Naive B cell (primary cell): ENCODE measurements around the gene SH2D7. TPM values are rescaled to one million over a fixed set of nuclear protein-coding genes. Genes with fewer than 3 reads are reported as not detected.
A peak's percentile ranks its signal among the peaks of the same experiment; 100 is the strongest.

Experiments
- ATAC-seq, 2 donors: fragments of 150-1000 bp; cut with Tn5 transposase; 2 replicates each; pipeline ENCODE4 v1.10.0; 2021; ENCODE audit warnings: low read depth in 2 of 2, mild to moderate bottlenecking in 2 of 2, moderate library complexity in 2 of 2
- DNase-seq: peaks from one replicate; pipeline ENCODE4 v3.0.0; 2022
- H3K27ac Mint-ChIP-seq, 6 donors: one replicate each; pipeline ENCODE4 v1.8.0; 2020 to 2022; ENCODE audit warnings: mild to moderate bottlenecking in 6 of 6, mixed read lengths in 6 of 6, moderate library complexity in 5 of 6, inconsistent platforms in 2 of 6
- H3K27me3 Mint-ChIP-seq, 3 donors: one replicate each; pipeline ENCODE4 v1.8.0; 2021 to 2022; ENCODE audit warnings: mixed read lengths in 3 of 3, mild to moderate bottlenecking in 1 of 3
- H3K36me3 Mint-ChIP-seq, 2 donors: one replicate each; pipeline ENCODE4 v1.8.0; 2020 to 2022; ENCODE audit warnings: mixed read lengths in 2 of 2, inconsistent platforms in 1 of 2, mild to moderate bottlenecking in 1 of 2
- H3K4me1 Mint-ChIP-seq, 3 donors: one replicate each; pipeline ENCODE4 v1.8.0; 2020 to 2022; ENCODE audit warnings: mixed read lengths in 3 of 3, inconsistent platforms in 1 of 3, mild to moderate bottlenecking in 1 of 3, moderate library complexity in 1 of 3
- H3K4me3 Mint-ChIP-seq, 8 donors: one replicate each; pipeline ENCODE4 v1.8.0; 2020 to 2022; ENCODE audit warnings: mild to moderate bottlenecking in 8 of 8, mixed read lengths in 8 of 8, moderate library complexity in 8 of 8, inconsistent platforms in 2 of 8
- H3K9me3 Mint-ChIP-seq, 7 donors: one replicate each; pipeline ENCODE4 v1.8.0; 2020 to 2022; ENCODE audit warnings: mixed read lengths in 7 of 7, mild to moderate bottlenecking in 5 of 7, inconsistent platforms in 2 of 7, moderate library complexity in 1 of 7
- polyA plus RNA-seq, 6 donors: library from polyadenylated mRNA; unstranded; fragments of 300-500 nt; fragmentation: Illumina TruSeq; gene quantifications; one replicate each; pipeline ENCODE4 v1.2.3, GENCODE V29; 2021; ENCODE audit warnings: low read depth in 6 of 6

The SH2D7 gene
- polyA plus RNA-seq, 6 donors from 2014 or later = not detected

- ATAC-seq = peak; percentile 98
- no peak overlapping the region for H3K4me3 Mint-ChIP-seq
- no peaks in the 10 kb centered on the region for H3K36me3 Mint-ChIP-seq
- no peaks in the 10 kb centered on the region for H3K27me3 Mint-ChIP-seq
- no peaks in the 10 kb centered on the region for H3K9me3 Mint-ChIP-seq
- peaks cover 9 to 16% (median 13%) of the 10 kb centered on the region in 3 donors for H3K4me1 Mint-ChIP-seq
- DNase-seq = peak; percentile 25
- H3K27ac Mint-ChIP-seq = peak overlapping the region in 4 of 6 donors; percentile 16 to 67 (median 42)
These were observed 4.2 kb upstream of the SH2D7 start for GRCh38 chr15:78087951-78088772.

DNA sequence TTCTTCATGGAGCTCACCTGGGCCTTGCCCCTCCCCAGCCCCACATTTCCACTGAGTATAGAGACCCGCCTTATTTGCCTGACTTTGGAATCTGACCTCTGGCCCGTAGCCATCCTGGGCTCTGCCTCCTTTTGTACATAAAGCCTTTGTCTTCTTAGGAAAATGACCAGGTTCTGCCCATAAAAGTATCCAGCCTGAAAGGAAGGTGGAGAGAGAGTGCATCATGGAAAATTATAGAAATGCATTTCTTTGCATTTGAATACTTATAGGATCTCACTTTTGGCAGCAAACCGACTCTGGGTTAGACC lies 3.6 kb upstream of the SH2D7 start:
- Mint-ChIP-seq H3K27ac (peak overlapping the region in 1 of 6 donors; percentile 67), H3K9me3 (no peaks in the 10 kb centered on the region), H3K27me3 (no peaks in the 10 kb centered on the region), H3K36me3 (no peaks in the 10 kb centered on the region), H3K4me3 (no peak overlapping the region), H3K4me1 (peaks cover 9 to 16% (median 13%) of the 10 kb centered on the region in 3 donors)
- DNase-seq = no peak
- ATAC-seq = no peak

DNA sequence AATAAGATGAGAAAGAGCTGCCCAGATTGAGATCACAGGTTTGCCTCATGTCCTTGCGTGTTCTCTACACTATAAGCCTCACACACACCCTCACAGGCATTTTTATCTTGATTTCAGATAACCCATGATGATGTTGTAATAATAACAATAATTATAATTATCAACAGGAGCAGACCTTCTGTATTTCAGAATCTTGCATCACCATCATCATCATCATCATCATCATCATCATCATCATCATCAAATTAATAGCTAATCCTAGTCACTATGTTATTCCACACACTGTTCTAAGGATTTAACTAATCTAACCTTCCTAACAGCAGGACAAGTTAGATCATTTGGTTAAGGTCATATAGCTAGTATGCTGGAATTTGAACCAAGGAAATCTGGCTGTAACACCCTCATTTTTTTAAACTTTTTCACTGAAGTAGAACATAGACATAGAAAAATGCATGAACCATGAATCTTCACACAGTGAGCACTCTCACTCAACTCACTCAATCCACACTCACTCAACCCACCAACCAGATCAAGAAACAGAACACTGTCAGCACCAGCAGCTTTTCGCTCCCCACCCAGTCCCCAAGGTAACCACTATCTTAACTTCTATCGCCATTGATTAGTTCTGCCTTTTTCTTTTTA lies 1.8 kb upstream of the SH2D7 start:
- no peaks in the 10 kb centered on the region for H3K9me3 Mint-ChIP-seq
- H3K27ac Mint-ChIP-seq = peak overlapping the region in 1 of 6 donors; percentile 92

GRCh38 chr15:78093242-78094020 lies 1.1 kb downstream of the SH2D7 start:
- Mint-ChIP-seq H3K27ac (peak overlapping the region in 1 of 6 donors; percentile 37), H3K4me1 (peaks cover 0 to 5% (median 4%) of the 10 kb centered on the region in 3 donors), H3K9me3 (no peaks in the 10 kb centered on the region), H3K36me3 (no peaks in the 10 kb centered on the region), H3K27me3 (peaks cover 0 to 5% (median 0%) of the 10 kb centered on the region in 3 donors), H3K4me3 (no peak overlapping the region)
- DNase-seq = no peak
- ATAC-seq = no peak

More for the DNA sequence above, 1.8 kb upstream of the SH2D7 start:
- Mint-ChIP-seq H3K4me1 (peaks cover 5 to 16% (median 13%) of the 10 kb centered on the region in 3 donors), H3K36me3 (no peaks in the 10 kb centered on the region), H3K27me3 (peaks cover 0 to 5% (median 0%) of the 10 kb centered on the region in 3 donors), H3K4me3 (no peak overlapping the region)
- ATAC-seq = no peak
- no peak for DNase-seq

- Mint-ChIP-seq H3K27ac (no peak overlapping the region), H3K4me1 (no peaks in the 10 kb centered on the region), H3K4me3 (peak overlapping the region in 1 of 8 donors; percentile 56), H3K27me3 (peaks cover 0 to 5% (median 0%) of the 10 kb centered on the region in 3 donors), H3K9me3 (no peaks in the 10 kb centered on the region), H3K36me3 (no peaks in the 10 kb centered on the region)
- no peak for DNase-seq
- ATAC-seq = no peak
These were observed 5.3 kb downstream of the SH2D7 start for GRCh38 chr15:78097667-78098066.

GRCh38 chr15:78098131-78098755 lies 5.9 kb downstream of the SH2D7 start:
- Mint-ChIP-seq H3K4me1 (no peaks in the 10 kb centered on the region), H3K9me3 (no peaks in the 10 kb centered on the region), H3K27ac (no peak overlapping the region), H3K27me3 (peaks cover 0 to 5% (median 0%) of the 10 kb centered on the region in 3 donors), H3K4me3 (no peak overlapping the region), H3K36me3 (no peaks in the 10 kb centered on the region)
- no peak for ATAC-seq
- no peak for DNase-seq

GRCh38 chr15:78100886-78101285 lies 8.5 kb downstream of the SH2D7 start:
- Mint-ChIP-seq H3K27me3 (no peaks in the 10 kb centered on the region), H3K9me3 (no peaks in the 10 kb centered on the region)

GRCh38 chr15:78101423-78102105 lies 9.2 kb downstream of the SH2D7 start:
- Mint-ChIP-seq H3K9me3 (no peaks in the 10 kb centered on the region), H3K4me1 (no peaks in the 10 kb centered on the region), H3K27me3 (no peaks in the 10 kb centered on the region), H3K36me3 (no peaks in the 10 kb centered on the region), H3K27ac (no peak overlapping the region), H3K4me3 (no peak overlapping the region)
- no peak for DNase-seq
- no peak for ATAC-seq

More at GRCh38 chr15:78100886-78101285, 8.5 kb downstream of the SH2D7 start:
- ATAC-seq = no peak
- H3K4me1 Mint-ChIP-seq = no peaks in the 10 kb centered on the region
- H3K27ac Mint-ChIP-seq = peak overlapping the region in 1 of 6 donors; percentile 82
- DNase-seq = no peak
- H3K36me3 Mint-ChIP-seq = no peaks in the 10 kb centered on the region
- H3K4me3 Mint-ChIP-seq = no peak overlapping the region

GRCh38 chr15:78102211-78102610 lies 9.8 kb downstream of the SH2D7 start:
- H3K9me3 Mint-ChIP-seq = no peaks in the 10 kb centered on the region
- H3K4me3 Mint-ChIP-seq = no peak overlapping the region
- no peak overlapping the region for H3K27ac Mint-ChIP-seq
- no peaks in the 10 kb centered on the region for H3K36me3 Mint-ChIP-seq
- ATAC-seq (no peak), DNase-seq (no peak)
- no peaks in the 10 kb centered on the region for H3K27me3 Mint-ChIP-seq
- H3K4me1 Mint-ChIP-seq = no peaks in the 10 kb centered on the region

GRCh38 chr15:78102741-78103140 lies 10.4 kb downstream of the SH2D7 start:
- Mint-ChIP-seq H3K36me3 (no peaks in the 10 kb centered on the region), H3K27ac (peak overlapping the region in 1 of 6 donors; percentile 79), H3K4me3 (no peak overlapping the region), H3K4me1 (no peaks in the 10 kb centered on the region), H3K27me3 (no peaks in the 10 kb centered on the region), H3K9me3 (no peaks in the 10 kb centered on the region)
- ATAC-seq = no peak
- DNase-seq = no peak

DNA sequence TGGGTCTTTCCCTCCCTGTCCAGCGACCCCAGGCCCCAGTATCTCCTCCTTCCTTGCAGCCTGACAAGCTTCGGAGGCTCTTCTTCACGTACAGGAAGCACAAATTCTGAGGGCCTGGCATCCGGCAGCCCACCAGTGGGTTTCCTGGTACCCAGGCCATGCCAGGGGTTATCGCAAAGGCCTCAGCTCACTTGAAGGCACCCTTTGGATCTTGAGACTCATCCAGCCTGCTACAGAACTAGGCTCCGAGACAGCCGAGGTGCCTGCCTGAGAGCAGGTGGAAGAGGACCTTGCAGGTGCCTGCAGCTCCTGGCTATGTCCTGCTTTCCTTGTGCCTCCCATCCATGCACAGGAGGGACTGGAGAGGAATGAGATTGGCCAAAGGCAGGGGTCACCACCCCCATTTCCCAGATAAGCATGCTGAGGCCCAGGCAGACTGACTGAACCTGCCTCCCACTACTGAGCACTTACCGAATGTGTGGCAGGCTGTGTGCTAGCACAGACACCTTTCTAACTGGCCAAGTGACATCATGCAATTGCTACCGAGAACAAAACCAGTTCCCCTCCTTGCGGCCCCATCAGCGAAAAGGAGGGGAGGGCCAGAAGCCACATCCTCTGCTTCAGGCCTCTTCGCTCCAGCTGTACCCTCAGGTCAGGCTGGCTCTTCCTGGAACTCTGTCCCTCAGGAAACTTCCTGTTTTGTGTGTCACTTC lies 11.2 kb downstream of the SH2D7 start:
- Mint-ChIP-seq H3K36me3 (no peaks in the 10 kb centered on the region), H3K4me1 (peaks cover 0 to 3% (median under 1%) of the 10 kb centered on the region in 3 donors), H3K27me3 (no peaks in the 10 kb centered on the region), H3K27ac (peak overlapping the region in 1 of 6 donors; percentile 79), H3K9me3 (no peaks in the 10 kb centered on the region), H3K4me3 (no peak overlapping the region)
- ATAC-seq = no peak
- no peak for DNase-seq

GRCh38 chr15:78104119-78104479 lies 11.7 kb downstream of the SH2D7 start:
- Mint-ChIP-seq H3K9me3 (no peaks in the 10 kb centered on the region), H3K27me3 (no peaks in the 10 kb centered on the region), H3K4me1 (peaks cover 0 to 4% (median 3%) of the 10 kb centered on the region in 3 donors), H3K27ac (peak overlapping the region in 1 of 6 donors; percentile 79), H3K36me3 (no peaks in the 10 kb centered on the region), H3K4me3 (no peak overlapping the region)
- DNase-seq (no peak), ATAC-seq (no peak)
